Measurements from ENCODE around the gene ATP9B. TPM values are rescaled to one million over a fixed set of nuclear protein-coding genes. Genes with fewer than 3 reads are reported as not detected.
"Not testable (repeated sequence)": the region's sequence is repeated elsewhere in the genome, so short reads cannot be mapped to it uniquely, and the experiment has no call there.

ATP9B gene
- polyA plus RNA-seq, 1 donor, result 20.2 TPM

DNA sequence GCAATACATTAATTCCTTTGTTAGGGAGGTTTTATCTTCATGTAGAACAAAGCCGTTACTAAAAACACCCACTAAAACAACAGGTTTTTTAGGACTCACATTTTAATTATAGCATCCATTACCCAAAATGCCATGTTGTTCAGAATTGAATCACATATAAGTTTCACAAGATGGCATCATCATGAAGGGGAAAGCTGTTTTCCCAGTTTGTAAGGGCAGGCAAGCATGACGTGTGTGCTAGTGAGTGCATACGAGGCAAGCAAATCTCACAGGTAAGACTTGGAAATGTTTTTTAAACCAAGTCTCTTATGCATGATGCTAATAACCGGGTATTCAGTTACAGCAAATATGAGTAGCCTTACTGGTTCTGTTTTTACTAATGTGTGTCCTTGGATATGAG is 214.7 kb downstream of the ATP9B start:
- DNase-seq (ENCODE audit: low read depth), result no peak

DNA sequence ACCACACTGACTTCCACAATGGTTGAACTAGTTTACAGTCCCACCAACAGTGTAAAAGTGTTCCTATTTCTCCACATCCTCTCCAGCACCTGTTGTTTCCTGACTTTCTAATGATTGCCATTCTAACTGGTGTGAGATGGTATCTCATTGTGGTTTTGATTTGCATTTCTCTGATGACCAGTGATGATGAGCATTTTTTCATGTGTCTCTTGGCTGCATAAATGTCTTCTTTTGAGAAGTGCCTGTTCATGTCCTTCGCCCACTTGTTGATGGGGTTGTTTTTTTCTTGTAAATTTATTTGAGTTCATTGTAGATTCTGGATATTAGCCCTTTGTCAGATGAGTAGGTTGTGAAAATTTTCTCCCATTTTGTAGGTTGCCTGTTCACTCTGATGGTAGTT is 216.0 kb downstream of the ATP9B start:
- DNase-seq (ENCODE audit: low read depth), result not testable (repeated sequence)

DNA sequence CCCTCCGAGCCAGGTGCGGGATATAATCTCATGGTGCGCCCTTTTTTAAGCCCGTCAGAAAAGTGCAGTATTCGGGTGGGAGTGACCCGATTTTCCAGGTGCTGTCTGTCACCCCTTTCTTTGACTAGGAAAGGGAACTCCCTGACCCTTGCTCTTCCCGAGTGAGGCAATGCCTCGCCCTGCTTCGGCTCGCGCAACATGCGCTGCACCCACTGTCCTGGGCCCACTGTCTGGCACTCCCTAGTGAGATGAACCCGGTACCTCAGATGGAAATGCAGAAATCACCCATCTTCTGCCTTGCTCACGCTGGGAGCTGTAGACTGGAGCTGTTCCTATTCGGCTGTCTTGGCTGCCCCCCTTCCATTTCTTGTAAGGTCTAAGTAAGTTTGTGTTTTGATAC is 221.2 kb downstream of the ATP9B start:
- not testable (repeated sequence) for DNase-seq (ENCODE audit: low read depth)

DNA sequence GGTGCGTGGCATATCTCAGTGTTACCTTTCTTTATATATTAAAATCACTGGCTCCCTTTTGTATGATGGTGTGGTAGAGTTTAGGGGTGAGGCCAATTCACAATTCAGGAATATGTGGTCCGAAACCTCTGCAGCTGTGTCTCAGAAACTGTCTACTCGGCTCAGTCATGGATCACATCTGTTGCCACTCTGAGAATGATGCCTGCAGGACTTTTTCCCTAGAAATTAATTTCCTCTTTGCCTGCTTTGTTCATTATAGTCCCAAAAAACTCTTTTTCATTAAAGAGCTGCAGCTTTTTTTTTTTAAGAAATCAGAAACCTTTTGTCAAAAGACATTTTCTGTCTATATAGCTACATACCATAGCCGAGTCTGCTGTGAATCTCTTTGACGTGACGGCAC is 221.7 kb downstream of the ATP9B start:
- no peak for DNase-seq (ENCODE audit: low read depth)

- DNase-seq (ENCODE audit: low read depth), result no peak
Observed at GRCh38 chr18:79294235-79294634, 225.0 kb downstream of the ATP9B start.

DNA sequence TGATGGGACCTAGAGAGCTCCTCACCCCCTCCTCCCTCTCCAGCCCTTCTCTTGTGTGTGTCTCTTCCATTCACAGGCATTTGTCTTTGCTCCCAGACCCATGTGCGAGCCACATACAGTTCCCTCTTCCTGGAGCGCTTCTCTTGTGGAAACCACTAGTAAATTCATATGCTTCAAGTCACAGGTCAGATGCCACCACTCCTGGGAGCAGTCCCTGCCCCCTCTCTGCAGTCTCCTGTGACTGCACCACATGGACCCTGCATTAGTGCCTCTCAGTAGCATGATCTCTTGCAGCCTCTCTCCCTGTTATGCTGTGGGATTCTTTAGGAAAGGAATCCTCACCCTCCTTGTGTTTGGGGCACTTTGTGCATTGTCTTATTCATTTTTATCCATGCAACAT is 230.1 kb downstream of the ATP9B start:
- no peak for DNase-seq (ENCODE audit: low read depth)

- no peak for DNase-seq (ENCODE audit: low read depth)
Observed at GRCh38 chr18:79299711-79300110, 230.5 kb downstream of the ATP9B start.

GRCh38 chr18:79300413-79300812 is 231.2 kb downstream of the ATP9B start:
- no peak for DNase-seq (ENCODE audit: low read depth)

- DNase-seq (ENCODE audit: low read depth), result no peak
Observed at GRCh38 chr18:79302120-79302519, 232.9 kb downstream of the ATP9B start.

DNA sequence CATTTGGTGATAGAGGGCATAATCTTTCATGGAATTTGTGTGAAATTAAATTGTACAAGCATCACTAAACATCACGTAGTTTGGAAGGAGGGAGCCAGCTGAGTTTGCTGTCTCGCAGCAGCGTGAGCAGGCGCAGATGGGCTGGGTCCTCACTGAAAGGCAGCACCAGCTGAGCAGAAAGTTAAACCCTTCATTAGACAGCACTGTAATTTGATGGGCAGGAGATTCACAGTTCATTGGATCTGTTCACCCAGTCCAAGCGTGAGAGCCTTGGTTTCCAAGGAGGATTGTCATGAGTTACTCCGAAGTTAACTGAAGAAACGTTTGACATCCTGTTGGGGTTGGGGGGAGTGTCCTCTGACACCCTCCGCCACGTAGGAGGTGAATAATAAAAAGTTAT is 236.7 kb downstream of the ATP9B start:
- DNase-seq (ENCODE audit: low read depth), result no peak

- no peak for DNase-seq (ENCODE audit: low read depth)
Observed at GRCh38 chr18:79309614-79310358, 240.6 kb downstream of the ATP9B start.

- no peak for DNase-seq (ENCODE audit: low read depth)
Observed at GRCh38 chr18:79314838-79315388, 245.7 kb downstream of the ATP9B start.

GRCh38 chr18:79315596-79315995 is 246.4 kb downstream of the ATP9B start:
- no peak for DNase-seq (ENCODE audit: low read depth)

DNA sequence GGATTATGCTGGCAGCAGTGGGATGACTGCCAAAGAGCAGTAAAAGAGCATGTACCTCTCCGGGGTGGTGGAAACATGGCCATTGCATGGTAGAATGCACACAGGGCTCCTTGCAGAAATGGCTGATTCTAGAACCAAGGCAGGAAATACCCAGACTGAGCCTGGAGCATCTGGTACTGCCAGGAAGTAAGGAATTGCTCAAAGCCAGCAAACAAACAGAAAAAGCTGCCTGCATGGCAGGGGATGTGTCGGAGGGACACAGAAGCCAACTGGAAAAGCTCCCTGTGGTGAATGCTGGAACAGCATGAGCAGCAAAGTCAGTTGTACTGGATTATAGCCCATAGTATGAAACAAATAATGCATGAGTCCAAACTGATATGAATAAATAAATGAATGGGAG is 248.5 kb downstream of the ATP9B start:
- no peak for DNase-seq (ENCODE audit: low read depth)

- no peak for DNase-seq (ENCODE audit: low read depth)
Observed at GRCh38 chr18:79318142-79318673, 249.0 kb downstream of the ATP9B start.

DNA sequence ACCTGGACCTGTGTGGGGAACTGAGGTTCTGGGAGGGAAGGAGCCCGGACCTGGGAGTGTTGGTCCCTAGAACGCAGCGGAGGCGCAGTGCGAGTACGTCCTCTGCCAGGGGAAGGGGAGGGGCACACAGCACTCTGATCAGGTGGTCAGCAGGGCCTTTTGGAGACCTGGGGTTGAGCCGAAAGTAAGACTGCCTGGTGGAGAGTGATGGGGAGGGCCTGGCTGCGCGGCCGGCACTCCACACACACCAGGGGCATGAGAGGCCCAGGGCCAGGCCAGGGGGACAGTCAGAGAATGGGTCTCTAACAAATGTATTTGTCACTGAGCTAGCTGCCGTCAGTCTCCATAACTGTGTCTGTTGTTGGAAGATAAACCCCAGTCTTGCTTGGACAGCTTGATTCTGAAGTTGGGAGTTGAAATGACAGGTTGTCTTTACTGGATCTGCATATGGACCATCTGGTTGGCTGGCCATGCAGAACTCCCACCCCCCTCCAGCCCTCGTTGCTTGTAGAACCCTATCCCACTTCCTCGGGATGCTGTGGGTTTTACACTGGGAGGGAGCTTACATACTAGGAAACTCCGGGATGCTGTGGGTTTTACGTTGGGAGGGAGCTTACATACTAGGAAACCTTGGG is 251.1 kb downstream of the ATP9B start:
- DNase-seq (ENCODE audit: low read depth), result no peak

DNA sequence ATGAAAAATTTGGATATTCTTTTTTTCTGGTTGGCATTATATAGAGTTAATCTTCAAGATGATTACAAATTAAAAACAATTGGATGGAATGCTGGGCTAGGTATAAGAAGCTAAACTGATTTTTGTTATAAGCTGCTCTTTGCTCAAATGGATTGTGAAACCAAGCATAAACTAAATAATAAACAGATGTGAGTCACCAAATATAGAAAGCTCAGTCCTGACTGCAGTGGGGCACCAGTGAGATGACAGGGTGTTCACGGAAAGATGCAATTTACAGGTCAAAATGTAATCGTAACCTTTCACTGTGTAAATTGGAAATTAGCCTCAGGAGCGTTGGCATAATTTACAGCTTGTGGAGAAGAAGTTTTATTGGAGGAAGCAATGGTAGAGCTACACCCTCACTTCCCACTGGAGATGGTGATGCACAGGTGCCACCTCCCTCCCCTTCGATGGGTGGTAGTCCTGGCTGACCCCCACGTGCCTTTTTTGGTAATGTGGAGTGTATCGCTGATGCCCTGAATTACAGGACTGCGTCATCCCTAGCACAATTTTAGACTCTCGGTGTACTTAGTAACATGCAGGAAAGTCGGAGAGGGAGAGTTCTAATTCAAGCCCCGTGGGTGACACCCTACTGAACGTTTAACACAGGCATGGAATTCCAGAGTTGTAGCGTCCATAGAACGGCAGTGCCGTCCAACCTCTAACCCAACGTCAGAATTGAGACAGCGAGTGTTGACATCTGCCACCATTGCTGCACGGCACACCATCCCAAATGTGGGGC is 252.6 kb downstream of the ATP9B start:
- DNase-seq (ENCODE audit: low read depth), result no peak

GRCh38 chr18:79322441-79322840 is 253.2 kb downstream of the ATP9B start:
- DNase-seq (ENCODE audit: low read depth), result no peak

- no peak for DNase-seq (ENCODE audit: low read depth)
Observed at GRCh38 chr18:79323471-79323870, 254.3 kb downstream of the ATP9B start.

- DNase-seq (ENCODE audit: low read depth), result no peak
Observed at GRCh38 chr18:79326413-79327198, 257.4 kb downstream of the ATP9B start.

DNA sequence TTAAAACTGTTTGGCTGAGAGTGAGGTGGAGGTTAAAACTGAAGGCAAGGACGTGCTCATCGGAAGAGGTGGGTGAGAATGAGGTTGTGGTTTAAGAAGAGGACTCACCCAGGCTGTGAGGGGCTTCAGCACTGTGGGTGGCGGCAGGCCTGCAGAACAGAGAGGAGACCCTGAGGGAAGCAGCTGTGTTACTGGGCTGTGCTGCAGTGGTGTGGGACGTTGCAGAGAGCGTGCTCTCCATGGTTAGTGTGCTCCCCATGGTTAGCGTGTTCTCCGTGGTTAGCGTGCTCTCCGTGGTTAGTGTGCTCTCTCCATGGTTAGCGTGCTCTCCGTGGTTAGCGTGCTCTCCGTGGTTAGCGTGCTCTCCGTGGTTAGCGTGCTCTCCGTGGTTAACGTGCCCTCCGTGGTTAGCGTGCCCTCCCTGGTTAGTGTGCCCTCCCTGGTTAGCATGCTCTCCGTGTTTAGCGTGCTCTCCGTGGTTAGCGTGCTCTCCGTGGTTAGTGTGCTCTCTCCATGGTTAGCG is 258.1 kb downstream of the ATP9B start:
- no peak for DNase-seq (ENCODE audit: low read depth)

Measured in forelimb muscle (tissue), 1 donor.